ENCODE results near the gene CLEC4F. TPM values are rescaled to one million over a fixed set of nuclear protein-coding genes. Genes with fewer than 3 reads are reported as not detected.

Gene CLEC4F
- total RNA-seq, 1 donor from 2014 or later: not detected

DNA sequence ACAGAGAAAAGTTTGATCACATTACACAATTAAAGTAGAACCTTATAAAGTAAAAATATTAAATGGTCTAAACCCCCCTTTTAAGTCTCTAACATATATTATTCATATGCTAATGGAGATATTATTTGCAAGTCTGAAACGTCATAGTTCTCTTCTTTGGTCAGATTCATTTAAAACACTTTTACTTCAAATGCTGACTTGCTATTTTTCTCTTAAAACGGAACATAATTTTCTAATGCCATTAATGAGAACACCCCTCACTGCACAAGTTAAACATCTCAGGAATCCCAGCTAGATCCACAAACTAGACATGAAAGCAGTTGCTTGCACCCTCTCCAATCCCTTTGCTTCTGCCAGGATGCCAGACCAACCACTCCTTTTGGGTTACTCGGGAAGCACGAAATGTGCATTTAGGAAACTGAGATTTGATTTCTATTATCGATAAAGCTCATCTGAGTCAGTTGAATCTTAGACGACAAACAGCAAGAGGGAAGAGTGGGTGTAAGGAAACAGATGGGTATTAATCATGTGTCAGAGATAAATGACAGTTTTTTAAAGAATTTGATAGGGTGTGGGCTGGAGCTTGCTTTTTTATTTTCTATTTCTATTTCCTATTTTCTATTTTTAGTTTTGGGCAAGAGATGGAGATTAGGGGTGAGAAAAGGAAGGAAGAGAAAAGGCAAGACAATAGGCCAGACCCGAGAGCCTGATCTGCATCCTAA, 53.9 kb downstream of the CLEC4F start:
- Histone ChIP-seq H3K4me2 (ENCODE audit: low read length) (peak overlapping the region; percentile 86), H3K79me2 (ENCODE audit: insufficient read depth, low read length) (no peaks in the 10 kb centered on the region)

DNA sequence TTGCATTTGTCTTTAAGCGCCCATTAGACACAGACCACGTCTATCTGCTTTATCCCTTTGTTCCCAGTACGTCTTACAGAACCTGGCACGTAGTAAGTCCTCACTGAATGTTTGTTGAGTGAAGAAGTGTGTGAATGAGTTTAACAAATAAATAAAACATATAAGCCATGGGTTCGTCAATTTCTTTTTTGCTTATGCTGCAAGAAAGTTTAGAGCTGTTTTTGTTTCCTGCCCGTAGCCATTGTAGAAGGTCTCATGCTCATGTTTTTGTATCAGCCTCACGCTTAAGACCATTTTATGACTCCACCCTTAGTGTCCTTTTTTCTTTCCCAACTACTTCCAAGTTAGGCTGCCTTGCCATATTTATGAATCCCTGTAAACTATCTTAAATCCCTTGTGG, 54.9 kb downstream of the CLEC4F start:
- H3K4me1 Mint-ChIP-seq (ENCODE audit: low read depth, unreplicated experiment): no peaks in the 10 kb centered on the region
- H4K20me1 ChIP-seq (ENCODE audit: insufficient read depth, low read length): no peaks in the 10 kb centered on the region
- no peak overlapping the region for H3K4me3 Mint-ChIP-seq (ENCODE audit: unreplicated experiment)
- no peak overlapping the region for H3K9ac ChIP-seq (ENCODE audit: low read length)
- TF ChIP-seq EZH2 (IDR thresholded peaks at IDR 0.05; ENCODE audit: insufficient read depth, low read length): no peak
- TF ChIP-seq, protein P1, sequence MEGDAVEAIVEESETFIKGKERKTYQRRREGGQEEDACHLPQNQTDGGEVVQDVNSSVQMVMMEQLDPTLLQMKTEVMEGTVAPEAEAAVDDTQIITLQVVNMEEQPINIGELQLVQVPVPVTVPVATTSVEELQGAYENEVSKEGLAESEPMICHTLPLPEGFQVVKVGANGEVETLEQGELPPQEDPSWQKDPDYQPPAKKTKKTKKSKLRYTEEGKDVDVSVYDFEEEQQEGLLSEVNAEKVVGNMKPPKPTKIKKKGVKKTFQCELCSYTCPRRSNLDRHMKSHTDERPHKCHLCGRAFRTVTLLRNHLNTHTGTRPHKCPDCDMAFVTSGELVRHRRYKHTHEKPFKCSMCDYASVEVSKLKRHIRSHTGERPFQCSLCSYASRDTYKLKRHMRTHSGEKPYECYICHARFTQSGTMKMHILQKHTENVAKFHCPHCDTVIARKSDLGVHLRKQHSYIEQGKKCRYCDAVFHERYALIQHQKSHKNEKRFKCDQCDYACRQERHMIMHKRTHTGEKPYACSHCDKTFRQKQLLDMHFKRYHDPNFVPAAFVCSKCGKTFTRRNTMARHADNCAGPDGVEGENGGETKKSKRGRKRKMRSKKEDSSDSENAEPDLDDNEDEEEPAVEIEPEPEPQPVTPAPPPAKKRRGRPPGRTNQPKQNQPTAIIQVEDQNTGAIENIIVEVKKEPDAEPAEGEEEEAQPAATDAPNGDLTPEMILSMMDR (IDR thresholded peaks at IDR 0.05; ENCODE audit: insufficient read depth, low read depth, low read length): no peak
- no peaks in the 10 kb centered on the region for H3K9me3 ChIP-seq (ENCODE audit: insufficient read depth, low read depth, low read length)
- peaks cover 30% of the 10 kb centered on the region for H3K27me3 Mint-ChIP-seq (ENCODE audit: low read depth, unreplicated experiment)
- no peaks in the 10 kb centered on the region for H3K4me1 ChIP-seq (ENCODE audit: insufficient read depth, low read length)
- no peaks in the 10 kb centered on the region for H3K36me3 Mint-ChIP-seq (ENCODE audit: low read depth, unreplicated experiment)
- H3K9me3 Mint-ChIP-seq (ENCODE audit: unreplicated experiment): no peaks in the 10 kb centered on the region
- H3K27ac ChIP-seq (ENCODE audit: low read depth, low read length): no peak overlapping the region
- H3K27ac Mint-ChIP-seq (ENCODE audit: unreplicated experiment): no peak overlapping the region
- H3K4me2 ChIP-seq (ENCODE audit: low read length): no peak overlapping the region
- H3K36me3 ChIP-seq (ENCODE audit: insufficient read depth, low read length): no peaks in the 10 kb centered on the region
- no peak overlapping the region for H3K4me3 ChIP-seq (ENCODE audit: insufficient read depth, low read depth, low read length)
- peaks cover 31% of the 10 kb centered on the region for H3K27me3 ChIP-seq (ENCODE audit: insufficient read depth, low read length)
- no peaks in the 10 kb centered on the region for H3K79me2 ChIP-seq (ENCODE audit: insufficient read depth, low read length)
- H2AFZ ChIP-seq (ENCODE audit: low read depth, low read length): no peak overlapping the region
- FAIRE-seq: no peak
- no peak for DNase-seq (ENCODE audit: low read depth)

More for the DNA sequence above, 53.9 kb downstream of the CLEC4F start:
- peak overlapping the region; percentile 39 for H3K4me3 ChIP-seq (ENCODE audit: insufficient read depth, low read depth, low read length)
- peaks cover 31% of the 10 kb centered on the region for H3K27me3 ChIP-seq (ENCODE audit: insufficient read depth, low read length)
- Mint-ChIP-seq H3K27me3 (ENCODE audit: low read depth, unreplicated experiment) (peaks cover 36% of the 10 kb centered on the region), H3K9me3 (ENCODE audit: unreplicated experiment) (no peaks in the 10 kb centered on the region), H3K4me1 (ENCODE audit: low read depth, unreplicated experiment) (no peaks in the 10 kb centered on the region), H3K27ac (ENCODE audit: unreplicated experiment) (no peak overlapping the region), H3K4me3 (ENCODE audit: unreplicated experiment) (peak overlapping the region; percentile 68), H3K36me3 (ENCODE audit: low read depth, unreplicated experiment) (no peaks in the 10 kb centered on the region)
- TF ChIP-seq EZH2 (IDR thresholded peaks at IDR 0.05; ENCODE audit: insufficient read depth, low read length): no peak
- TF ChIP-seq, protein P1 (IDR thresholded peaks at IDR 0.05; ENCODE audit: insufficient read depth, low read depth, low read length): no peak
- peak overlapping the region; percentile 18 for H3K9ac ChIP-seq (ENCODE audit: low read length)
- no peaks in the 10 kb centered on the region for H3K36me3 ChIP-seq (ENCODE audit: insufficient read depth, low read length)
- peak overlapping the region; percentile 41 for H2AFZ ChIP-seq (ENCODE audit: low read depth, low read length)
- DNase-seq (ENCODE audit: low read depth): no peak
- no peaks in the 10 kb centered on the region for H3K4me1 ChIP-seq (ENCODE audit: insufficient read depth, low read length)
- H4K20me1 ChIP-seq (ENCODE audit: insufficient read depth, low read length): no peaks in the 10 kb centered on the region
- no peak for FAIRE-seq
- no peak overlapping the region for H3K27ac ChIP-seq (ENCODE audit: low read depth, low read length)
- H3K9me3 ChIP-seq (ENCODE audit: insufficient read depth, low read depth, low read length): no peaks in the 10 kb centered on the region

DNA sequence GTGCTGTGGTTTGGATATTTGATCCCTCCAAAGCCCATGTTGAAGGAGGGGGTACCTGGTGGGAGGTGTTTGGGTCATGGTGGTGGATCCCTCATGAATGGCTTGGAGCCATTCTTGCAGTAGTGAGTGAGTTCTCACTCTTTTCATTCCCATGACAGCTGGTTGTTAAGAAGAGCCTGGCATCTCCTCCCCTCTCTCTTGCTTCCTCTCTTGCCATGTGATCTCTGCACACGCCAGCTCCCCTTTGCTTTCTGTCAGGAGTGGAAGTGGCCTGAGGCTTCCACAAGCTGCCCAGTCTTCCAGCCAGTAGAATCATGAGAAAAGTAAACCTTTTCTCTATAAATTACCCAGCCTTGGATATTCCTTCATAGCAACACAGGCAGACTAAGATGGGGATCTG, 61.0 kb downstream of the CLEC4F start:
- Histone ChIP-seq H3K9me3 (ENCODE audit: insufficient read depth, low read depth, low read length) (no peaks in the 10 kb centered on the region), H3K27ac (ENCODE audit: low read depth, low read length) (no peak overlapping the region), H3K9ac (ENCODE audit: low read length) (no peak overlapping the region), H4K20me1 (ENCODE audit: insufficient read depth, low read length) (no peaks in the 10 kb centered on the region), H3K4me3 (ENCODE audit: insufficient read depth, low read depth, low read length) (no peak overlapping the region), H2AFZ (ENCODE audit: low read depth, low read length) (no peak overlapping the region), H3K79me2 (ENCODE audit: insufficient read depth, low read length) (no peaks in the 10 kb centered on the region), H3K36me3 (ENCODE audit: insufficient read depth, low read length) (no peaks in the 10 kb centered on the region), H3K27me3 (ENCODE audit: insufficient read depth, low read length) (no peaks in the 10 kb centered on the region), H3K4me1 (ENCODE audit: insufficient read depth, low read length) (no peaks in the 10 kb centered on the region), H3K4me2 (ENCODE audit: low read length) (no peak overlapping the region)
- Mint-ChIP-seq H3K36me3 (ENCODE audit: low read depth, unreplicated experiment) (no peaks in the 10 kb centered on the region), H3K4me3 (ENCODE audit: unreplicated experiment) (no peak overlapping the region), H3K4me1 (ENCODE audit: low read depth, unreplicated experiment) (no peaks in the 10 kb centered on the region), H3K27ac (ENCODE audit: unreplicated experiment) (no peak overlapping the region), H3K9me3 (ENCODE audit: unreplicated experiment) (no peaks in the 10 kb centered on the region), H3K27me3 (ENCODE audit: low read depth, unreplicated experiment) (peaks cover 9% of the 10 kb centered on the region)
- FAIRE-seq (no peak), DNase-seq (ENCODE audit: low read depth) (no peak)
- TF ChIP-seq, protein P1 (IDR thresholded peaks at IDR 0.05; ENCODE audit: insufficient read depth, low read depth, low read length): no peak
- TF ChIP-seq EZH2 (IDR thresholded peaks at IDR 0.05; ENCODE audit: insufficient read depth, low read length): no peak

Measured in astrocyte (in vitro differentiated cells and primary cell).